Right cardiac atrium (tissue), 5 donors: ENCODE results near the gene FBXL17. TPM values are rescaled to one million over a fixed set of nuclear protein-coding genes. Genes with fewer than 3 reads are reported as not detected.

ENCODE experiments used
- ATAC-seq, 2 donors: fragments of 200-7000 bp; cut with Tn5 transposase; one replicate each; pipeline versions ENCODE4 v1.8.0 to v1.9.1; 2020; ENCODE audit warnings: moderate library complexity in 2 of 2, mild to moderate bottlenecking in 1 of 2
- DNase-seq, 3 donors: peaks; one replicate each; pipeline ENCODE4 v3.0.0-alpha.2; 2020
- H3K27ac ChIP-seq: one replicate; pipeline ENCODE4 v1.5.1; 2013; ENCODE audit warnings: mild to moderate bottlenecking, low read length, control low read depth, moderate library complexity
- H3K27me3 ChIP-seq: one replicate; pipeline ENCODE4 v1.6.1; 2013; ENCODE audit not compliant: control insufficient read depth, insufficient read depth
- H3K4me1 ChIP-seq: one replicate; pipeline ENCODE4 v1.6.1; 2013; ENCODE audit warnings: low read length; ENCODE audit not compliant: control insufficient read depth, insufficient read depth
- H3K4me3 ChIP-seq: one replicate; pipeline ENCODE4 v1.5.1; 2013; ENCODE audit warnings: low read length, control low read depth
- H3K9me3 ChIP-seq: one replicate; pipeline ENCODE4 v1.6.1; 2013; ENCODE audit warnings: low read length; ENCODE audit not compliant: control insufficient read depth
- WGBS: extraction: QIAGEN DNeasy Blood & Tissue Kit; methylation state at CpG from one replicate; pipeline ENCODE4 v1.1.7; 2013; 5-methylcytosine and 5-hydroxymethylcytosine counted together
- intact Hi-C, 4 donors: fragments of 100-400 bp; cut with DNase I; formaldehyde crosslinking; loops; one replicate each; pipeline versions ENCODE4 v1.11.0 to v1.14.0; 2022 to 2023
- polyA plus RNA-seq: library from polyadenylated mRNA; stranded (reverse); fragments of 200-250 nt; gene quantifications from one replicate; pipeline ENCODE4 v1.2.3, GENCODE V29; 2013
- total RNA-seq, 4 donors: library from RNA; stranded (reverse); fragmentation: NEBNext Ultra II Directional; extraction: Animal tissue kit (Norgen Biotek cat#: 25700); gene quantifications; one replicate each; pipeline ENCODE4 v1.2.1, GENCODE V29; 2021
- donor health status: healthy with polysubstance abuse.
- donor health status: DM: no; HTN: yes; CAD: no.
- donor health status: DM: no; HTN: no; CAD: no.
- donor health status: DM: no; HTN: yes; CAD: no; lungs with severe emphysema.
- donor health status: DM: yes; HTN: yes; CAD: no.

The FBXL17 gene
- total and polyA plus RNA-seq, 5 donors: 13.4 to 37.3 (median 34.1) TPM

DNA sequence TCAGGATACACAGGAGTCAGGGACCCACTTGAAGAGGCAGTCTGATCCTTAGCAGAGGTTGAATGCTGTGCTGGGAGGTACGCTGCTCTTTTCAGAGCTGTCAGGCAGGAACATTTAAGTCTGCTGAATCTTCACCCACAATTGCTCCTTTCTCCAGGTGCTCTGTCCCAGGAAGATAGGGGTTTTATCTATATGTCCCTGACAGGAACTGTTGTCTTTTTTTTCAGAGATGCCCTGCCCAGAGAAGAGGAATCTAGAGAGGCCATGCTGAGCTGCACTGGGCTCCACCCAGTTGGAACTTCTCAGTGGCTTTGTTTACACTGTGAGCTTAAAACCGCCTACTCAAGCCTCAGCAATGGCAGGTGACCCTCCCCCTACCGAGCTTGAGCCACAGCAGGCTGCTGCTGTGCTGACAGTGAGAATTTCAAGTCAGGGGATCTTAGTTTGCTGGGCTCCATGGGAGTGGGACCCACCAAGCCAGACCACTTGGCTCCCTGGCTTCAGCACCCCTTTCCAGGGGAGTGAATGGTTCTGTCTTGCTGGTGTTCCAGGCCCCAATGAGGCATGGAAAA is 169.0 kb downstream of the FBXL17 start:
- WGBS: 77% methylated on average over 3 of the region's 3 CpGs
- ATAC-seq (no peak), DNase-seq (no peak)
- intact Hi-C loops: no loop called here
- Histone ChIP-seq H3K4me1 (no peaks in the 10 kb centered on the region), H3K9me3 (no peaks in the 10 kb centered on the region), H3K27me3 (no peaks in the 10 kb centered on the region), H3K27ac (no peak overlapping the region), H3K4me3 (no peak overlapping the region)

DNA sequence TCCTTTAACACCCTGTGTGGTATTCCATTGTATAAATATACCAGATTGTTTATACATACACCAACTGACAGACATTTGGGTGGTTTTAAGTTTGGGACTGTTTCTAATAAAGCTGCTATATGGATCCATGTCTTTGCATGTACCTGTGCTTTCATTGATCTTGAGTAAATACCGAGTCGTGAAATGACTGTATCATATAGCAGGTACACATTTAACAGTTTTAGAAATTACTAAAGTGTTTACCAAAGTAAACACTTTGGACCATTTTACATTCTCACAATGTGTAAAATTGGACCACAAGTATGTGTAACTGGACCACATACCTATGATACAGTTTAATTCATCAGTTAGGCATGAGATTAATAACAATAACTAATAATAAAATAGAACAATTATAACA is 175.2 kb downstream of the FBXL17 start:
- WGBS: 97% methylated on average over 2 of the region's 2 CpGs
- DNase-seq (no peak), ATAC-seq (no peak)
- H3K4me1 ChIP-seq: no peaks in the 10 kb centered on the region
- intact Hi-C loops: no loop called here
- H3K4me3 ChIP-seq: no peak overlapping the region
- no peak overlapping the region for H3K27ac ChIP-seq
- no peaks in the 10 kb centered on the region for H3K9me3 ChIP-seq
- no peaks in the 10 kb centered on the region for H3K27me3 ChIP-seq

DNA sequence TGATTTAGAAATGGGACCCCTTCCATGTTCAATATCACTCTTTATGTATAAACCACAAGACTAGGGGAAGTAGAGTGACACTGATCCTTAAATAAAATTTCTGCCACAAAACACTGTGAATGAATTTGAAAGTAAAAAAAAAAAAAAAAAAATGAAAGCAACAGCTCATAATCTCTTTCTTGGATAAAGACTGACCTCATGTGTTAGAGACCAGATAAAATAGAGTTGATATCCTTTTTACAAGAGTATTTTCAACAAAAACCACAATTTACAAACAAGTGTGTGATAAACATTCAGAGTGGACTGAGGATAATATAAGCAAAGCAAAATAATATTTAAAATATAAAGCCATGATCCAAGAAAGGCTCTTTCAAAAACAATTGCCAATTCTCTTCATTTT is 180.2 kb downstream of the FBXL17 start:
- ATAC-seq (no peak), DNase-seq (no peak)
- intact Hi-C loops: no loop called here
- no peak overlapping the region for H3K4me3 ChIP-seq
- H3K4me1 ChIP-seq: no peaks in the 10 kb centered on the region
- H3K27ac ChIP-seq: no peak overlapping the region
- no peaks in the 10 kb centered on the region for H3K9me3 ChIP-seq
- no peaks in the 10 kb centered on the region for H3K27me3 ChIP-seq

- intact Hi-C loops: no loop called here
- Histone ChIP-seq H3K9me3 (no peaks in the 10 kb centered on the region), H3K27ac (no peak overlapping the region), H3K27me3 (no peaks in the 10 kb centered on the region), H3K4me3 (no peak overlapping the region), H3K4me1 (peaks cover 3% of the 10 kb centered on the region)
- DNase-seq (no peak), ATAC-seq (no peak)
Measured at GRCh38 chr5:108196276-108196675, 185.6 kb downstream of the FBXL17 start.

DNA sequence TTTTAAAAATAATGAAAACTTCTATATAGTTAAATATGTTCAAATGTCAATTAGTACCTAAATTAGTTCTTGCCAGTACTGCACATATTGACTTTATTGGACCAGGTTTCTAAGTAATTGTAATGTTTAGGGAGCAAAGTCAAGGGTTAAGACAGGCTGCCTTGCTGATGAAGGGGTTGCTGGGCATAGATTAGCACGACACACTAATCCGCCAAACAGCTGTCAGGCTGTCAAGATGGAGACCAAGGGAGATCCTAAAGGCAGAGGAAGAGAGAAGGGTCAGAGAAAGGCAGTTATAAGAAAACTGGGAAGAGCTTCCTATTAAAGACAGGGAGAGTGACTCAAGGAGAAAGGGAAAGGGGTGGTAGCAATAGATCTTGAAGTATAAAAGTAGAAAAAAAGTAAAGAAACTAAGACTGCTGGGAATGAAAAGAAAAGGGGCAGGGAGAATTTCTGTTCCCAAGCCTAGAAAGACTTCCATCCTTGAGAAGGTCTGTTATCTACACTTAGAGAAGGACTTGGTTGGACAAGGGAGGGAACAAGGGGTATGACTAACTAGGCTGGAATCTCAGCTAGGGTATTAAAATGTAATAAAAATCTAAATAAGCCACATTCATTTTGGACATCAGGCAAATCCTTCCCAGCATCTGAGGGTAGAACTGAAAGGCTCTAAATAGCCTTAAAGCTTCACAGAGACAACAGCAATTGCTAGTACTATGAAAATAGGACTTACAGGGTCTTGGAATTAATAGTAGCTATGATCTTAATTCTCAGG is 188.7 kb downstream of the FBXL17 start:
- Histone ChIP-seq H3K27me3 (no peaks in the 10 kb centered on the region), H3K27ac (no peak overlapping the region), H3K9me3 (no peaks in the 10 kb centered on the region), H3K4me1 (peaks cover 3% of the 10 kb centered on the region), H3K4me3 (no peak overlapping the region)
- intact Hi-C loops: no loop called here
- no peak for ATAC-seq
- 72% methylated on average over 2 of the region's 2 CpGs for WGBS
- no peak for DNase-seq

- DNase-seq: no peak
- Histone ChIP-seq H3K4me1 (no peaks in the 10 kb centered on the region), H3K9me3 (no peaks in the 10 kb centered on the region), H3K27me3 (no peaks in the 10 kb centered on the region), H3K4me3 (no peak overlapping the region), H3K27ac (no peak overlapping the region)
- intact Hi-C loops: no loop called here
- WGBS: 71% methylated on average over 3 of the region's 3 CpGs
- ATAC-seq: no peak
Measured at GRCh38 chr5:108184940-108185339, 197.0 kb downstream of the FBXL17 start.

- H3K4me3 ChIP-seq: no peak overlapping the region
- WGBS: 79% methylated on average over 7 of the region's 7 CpGs
Measured at GRCh38 chr5:108181975-108182374, 199.9 kb downstream of the FBXL17 start.

DNA sequence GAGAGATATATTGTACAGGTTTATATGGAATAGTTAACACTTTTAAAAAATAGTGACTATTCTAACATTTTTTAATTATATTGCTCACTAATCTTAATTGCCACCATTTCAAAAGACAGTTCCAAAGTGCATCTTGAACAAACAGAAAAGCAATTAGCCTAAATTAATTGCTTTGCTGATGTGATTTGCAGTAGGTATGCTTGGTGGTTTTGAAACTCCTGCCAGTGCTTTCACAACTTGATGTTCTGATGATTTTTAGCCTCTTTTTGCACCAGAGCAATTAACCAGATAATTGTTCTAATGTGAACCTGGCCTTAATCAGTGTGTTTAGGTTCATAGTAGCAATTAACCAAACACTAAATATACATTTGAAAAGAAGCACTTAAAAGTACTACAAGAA is 207.6 kb downstream of the FBXL17 start:
- ATAC-seq (no peak), DNase-seq (no peak)
- Histone ChIP-seq H3K27ac (no peak overlapping the region), H3K9me3 (no peaks in the 10 kb centered on the region), H3K4me1 (no peaks in the 10 kb centered on the region), H3K27me3 (no peaks in the 10 kb centered on the region), H3K4me3 (no peak overlapping the region)
- intact Hi-C loops: no loop called here

More at GRCh38 chr5:108181975-108182374, 199.9 kb downstream of the FBXL17 start:
- Histone ChIP-seq H3K9me3 (no peaks in the 10 kb centered on the region), H3K4me1 (no peaks in the 10 kb centered on the region), H3K27me3 (no peaks in the 10 kb centered on the region), H3K27ac (no peak overlapping the region)
- DNase-seq (no peak), ATAC-seq (no peak)
- intact Hi-C loops: no loop called here

DNA sequence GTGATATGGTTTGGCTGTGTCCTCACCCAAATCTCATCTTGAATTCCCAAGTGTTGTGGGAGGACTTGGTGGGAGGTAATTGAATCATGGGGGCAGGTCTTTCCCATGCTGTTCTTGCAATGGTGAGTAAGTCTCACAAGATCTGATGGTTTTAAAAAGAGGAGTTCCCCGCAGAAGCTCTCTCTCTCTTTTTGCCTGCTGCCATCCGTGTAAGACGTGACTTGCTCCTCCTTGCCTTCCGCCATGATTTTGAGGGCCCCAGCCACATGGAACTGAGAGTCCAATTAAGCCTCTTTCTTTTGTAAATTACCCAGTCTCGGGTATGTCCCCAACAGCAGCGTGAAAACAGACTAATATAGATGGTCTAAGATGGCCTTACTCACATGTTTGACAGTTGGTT is 210.1 kb downstream of the FBXL17 start:
- H3K4me1 ChIP-seq: no peaks in the 10 kb centered on the region
- H3K9me3 ChIP-seq: no peaks in the 10 kb centered on the region
- H3K4me3 ChIP-seq: no peak overlapping the region
- WGBS: over 99% methylated on average over 6 of the region's 6 CpGs
- ATAC-seq (no peak), DNase-seq (no peak)
- no peak overlapping the region for H3K27ac ChIP-seq
- intact Hi-C loops: no loop called here
- H3K27me3 ChIP-seq: no peaks in the 10 kb centered on the region

DNA sequence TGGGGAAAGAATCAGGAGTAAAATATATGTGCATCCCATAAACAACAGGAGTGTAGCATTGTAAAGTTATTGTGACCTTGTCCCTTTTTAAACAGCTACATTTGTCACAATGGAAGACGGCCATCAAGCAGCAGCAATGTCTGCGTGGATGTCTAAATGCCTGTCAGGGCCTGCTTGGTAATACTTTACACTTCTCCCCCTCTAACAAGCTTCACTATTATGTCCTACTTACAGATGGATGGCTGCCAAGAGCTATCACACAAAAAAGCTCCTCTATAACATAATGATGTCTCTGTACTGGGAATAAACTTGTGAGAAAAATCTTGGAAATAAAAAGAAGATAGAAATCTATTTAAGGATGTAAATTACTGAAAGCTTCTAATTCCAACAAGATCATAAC is 213.0 kb downstream of the FBXL17 start:
- DNase-seq: no peak
- ATAC-seq: no peak
- Histone ChIP-seq H3K27ac (no peak overlapping the region), H3K27me3 (no peaks in the 10 kb centered on the region), H3K4me1 (no peaks in the 10 kb centered on the region), H3K9me3 (no peaks in the 10 kb centered on the region), H3K4me3 (no peak overlapping the region)
- intact Hi-C loops: no loop called here
- 47% methylated on average over 2 of the region's 2 CpGs for WGBS

DNA sequence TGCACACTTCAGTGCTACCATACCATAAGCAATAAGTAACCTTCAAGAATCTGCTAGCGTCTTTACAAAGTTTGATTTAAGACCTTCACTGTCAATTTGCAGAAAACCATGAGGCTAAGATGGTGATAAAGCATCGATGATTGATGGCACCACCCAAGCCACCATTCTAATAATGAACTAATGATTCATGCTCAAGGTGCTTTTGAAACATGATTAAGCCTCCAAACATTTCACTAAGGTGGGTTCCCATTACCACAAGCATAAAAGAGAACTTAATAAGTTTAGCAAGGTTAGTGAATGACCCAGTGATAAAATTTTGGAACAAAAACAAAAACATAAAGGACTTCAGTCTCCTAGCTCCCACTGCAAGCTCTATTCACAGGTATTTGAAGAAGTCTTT is 214.7 kb downstream of the FBXL17 start:
- no peak for ATAC-seq
- 94% methylated on average over 2 of the region's 2 CpGs for WGBS

DNA sequence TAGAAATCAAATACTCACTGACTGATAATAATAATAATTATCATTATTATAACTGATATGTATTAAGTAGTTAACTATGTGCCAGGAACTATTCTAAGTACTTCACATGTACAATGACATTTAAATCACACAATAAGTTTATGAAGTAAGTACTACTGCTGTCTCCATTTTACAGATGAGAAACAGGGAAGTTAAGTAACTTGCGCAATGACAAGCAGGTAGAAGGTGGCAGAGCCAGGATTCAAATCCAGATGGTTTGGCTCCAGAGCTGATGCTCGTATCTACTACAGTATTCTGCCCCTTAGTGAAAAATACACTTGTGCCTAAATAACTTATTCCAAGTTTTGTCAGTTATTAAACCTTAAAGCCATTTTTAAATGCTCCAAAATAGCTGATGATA is 217.3 kb downstream of the FBXL17 start:
- ATAC-seq: no peak
- H3K9me3 ChIP-seq: no peaks in the 10 kb centered on the region
- 93% methylated on average over 2 of the region's 2 CpGs for WGBS
- H3K4me1 ChIP-seq: no peaks in the 10 kb centered on the region
- intact Hi-C loops: no loop called here
- no peak overlapping the region for H3K4me3 ChIP-seq
- no peaks in the 10 kb centered on the region for H3K27me3 ChIP-seq
- DNase-seq: no peak
- no peak overlapping the region for H3K27ac ChIP-seq

More for the DNA sequence above, 214.7 kb downstream of the FBXL17 start:
- no peaks in the 10 kb centered on the region for H3K27me3 ChIP-seq
- H3K27ac ChIP-seq: no peak overlapping the region
- DNase-seq: no peak
- H3K4me3 ChIP-seq: no peak overlapping the region
- no peaks in the 10 kb centered on the region for H3K9me3 ChIP-seq
- H3K4me1 ChIP-seq: no peaks in the 10 kb centered on the region
- intact Hi-C loops: no loop called here
